Measurements from ENCODE around the gene ARID1A. TPM values are rescaled to one million over a fixed set of nuclear protein-coding genes. Genes with fewer than 3 reads are reported as not detected.

ARID1A gene
- polyA plus RNA-seq, 3 donors: 6.6 to 84.4 (median 9.5) TPM

DNA sequence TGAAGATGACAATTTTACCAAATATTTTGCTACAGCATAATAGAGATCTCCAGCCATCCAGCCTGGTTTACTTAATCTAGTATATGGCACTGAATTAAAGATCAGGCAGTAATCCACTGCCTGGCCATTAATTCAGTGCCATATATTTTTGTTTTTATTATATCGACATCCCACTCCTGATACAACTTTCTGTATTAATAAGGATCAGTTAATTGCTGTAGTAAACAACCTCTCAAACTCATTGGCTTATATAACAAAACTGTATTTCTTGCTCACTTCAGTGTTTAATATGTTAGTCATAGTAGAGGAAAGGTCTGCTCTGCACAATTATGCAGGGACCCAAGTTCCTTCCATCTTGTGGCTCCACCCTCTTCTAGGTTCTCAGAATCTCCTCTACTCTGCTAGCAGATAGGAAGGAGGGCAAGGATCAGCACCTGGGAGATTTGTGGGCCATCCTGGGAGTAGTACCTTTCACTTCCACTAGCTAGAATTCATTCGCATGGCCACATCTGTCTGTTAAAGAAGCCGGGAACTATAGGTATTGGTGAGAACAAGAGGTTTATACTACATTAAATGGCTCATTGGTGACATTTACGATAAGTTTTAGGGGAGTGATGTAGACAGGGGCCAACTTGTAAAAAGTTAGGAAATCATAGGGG is 127.1 kb downstream of the ARID1A start:
- Histone ChIP-seq H4K20me1 (ENCODE audit: insufficient read depth, low read length) (peaks cover 7% of the 10 kb centered on the region), H3K9me3 (replicated peaks in 1 of 2; ENCODE audit: control insufficient read depth in 1 of 2, insufficient read depth in 1 of 2, low read length in 2 of 2) (no peaks in the 10 kb centered on the region), H3K9ac (ENCODE audit: insufficient read depth, low read length, poor library complexity, severe bottlenecking) (no peak overlapping the region), H3K4me2 (replicated peaks; ENCODE audit: extremely low read depth, low read length, poor library complexity, severe bottlenecking) (no peak overlapping the region), H3K4me1 (ENCODE audit: control insufficient read depth in 1 of 2, insufficient read depth in 2 of 2, low read length in 2 of 2) (peaks cover 31 to 46% of the 10 kb centered on the region in 2 donors), H3K27me3 (ENCODE audit: control insufficient read depth in 2 of 2, insufficient read depth in 2 of 2, low read length in 2 of 2) (no peaks in the 10 kb centered on the region), H3K36me3 (replicated peaks in 1 of 2; ENCODE audit: control insufficient read depth in 1 of 2, insufficient read depth in 2 of 2, low read length in 2 of 2) (no peaks in the 10 kb centered on the region), H3K4me3 (replicated peaks in 1 of 3; ENCODE audit: low read depth in 2 of 3, low read length in 3 of 3) (no peak overlapping the region), H3K27ac (ENCODE audit: low read depth in 1 of 2, low read length in 2 of 2) (no peak overlapping the region), H3K79me2 (ENCODE audit: insufficient read depth, low read length) (peaks cover 14% of the 10 kb centered on the region), H2AFZ (ENCODE audit: insufficient read depth, low read depth, low read length, poor library complexity, severe bottlenecking) (no peak overlapping the region)
- WGBS (ENCODE audit: insufficient coverage): 100% methylated on average over 1 of the region's 4 CpGs
- H3K27ac Mint-ChIP-seq: no peak overlapping the region
- intact Hi-C loops (cut with micrococcal nuclease): no loop called here
- TF ChIP-seq, protein P1, sequence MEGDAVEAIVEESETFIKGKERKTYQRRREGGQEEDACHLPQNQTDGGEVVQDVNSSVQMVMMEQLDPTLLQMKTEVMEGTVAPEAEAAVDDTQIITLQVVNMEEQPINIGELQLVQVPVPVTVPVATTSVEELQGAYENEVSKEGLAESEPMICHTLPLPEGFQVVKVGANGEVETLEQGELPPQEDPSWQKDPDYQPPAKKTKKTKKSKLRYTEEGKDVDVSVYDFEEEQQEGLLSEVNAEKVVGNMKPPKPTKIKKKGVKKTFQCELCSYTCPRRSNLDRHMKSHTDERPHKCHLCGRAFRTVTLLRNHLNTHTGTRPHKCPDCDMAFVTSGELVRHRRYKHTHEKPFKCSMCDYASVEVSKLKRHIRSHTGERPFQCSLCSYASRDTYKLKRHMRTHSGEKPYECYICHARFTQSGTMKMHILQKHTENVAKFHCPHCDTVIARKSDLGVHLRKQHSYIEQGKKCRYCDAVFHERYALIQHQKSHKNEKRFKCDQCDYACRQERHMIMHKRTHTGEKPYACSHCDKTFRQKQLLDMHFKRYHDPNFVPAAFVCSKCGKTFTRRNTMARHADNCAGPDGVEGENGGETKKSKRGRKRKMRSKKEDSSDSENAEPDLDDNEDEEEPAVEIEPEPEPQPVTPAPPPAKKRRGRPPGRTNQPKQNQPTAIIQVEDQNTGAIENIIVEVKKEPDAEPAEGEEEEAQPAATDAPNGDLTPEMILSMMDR (IDR thresholded peaks at IDR 0.05): no peak
- peaks cover 0 to 2% (median 0%) of the 10 kb centered on the region in 7 donors for H3K9me3 Mint-ChIP-seq
- peaks cover 42% of the 10 kb centered on the region for H3K4me1 Mint-ChIP-seq
- H3K36me3 Mint-ChIP-seq: no peaks in the 10 kb centered on the region
- H3K4me3 Mint-ChIP-seq: no peak overlapping the region
- no peak for DNase-seq
- peaks cover 2 to 7% (median 5%) of the 10 kb centered on the region in 3 donors for H3K27me3 Mint-ChIP-seq (ENCODE audit: low read depth in 3 of 3)

DNA sequence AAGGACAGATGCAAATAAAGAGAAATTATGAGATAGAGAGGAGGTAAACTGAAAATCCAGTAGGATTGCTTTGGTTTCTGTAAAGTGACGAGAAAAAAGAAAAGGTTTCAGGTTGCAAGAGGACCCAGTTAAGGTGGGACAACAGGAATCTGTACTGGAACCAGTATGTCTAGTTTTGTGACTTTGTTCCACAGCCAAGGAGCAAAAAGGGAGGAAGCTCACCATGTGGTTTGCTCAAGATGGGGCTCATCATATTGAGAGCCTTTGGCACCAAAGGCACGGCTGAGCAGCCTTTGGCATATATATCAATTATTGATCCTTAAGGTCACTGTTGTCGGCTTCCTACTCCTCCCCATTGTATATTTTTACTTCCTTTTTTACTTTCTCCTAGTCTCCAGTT is 128.9 kb downstream of the ARID1A start:
- no peak overlapping the region for H3K4me2 ChIP-seq (replicated peaks; ENCODE audit: extremely low read depth, low read length, poor library complexity, severe bottlenecking)
- no peak overlapping the region for H2AFZ ChIP-seq (ENCODE audit: insufficient read depth, low read depth, low read length, poor library complexity, severe bottlenecking)
- Mint-ChIP-seq H3K4me1 (peaks cover 61% of the 10 kb centered on the region), H3K9me3 (peaks cover 0 to 2% (median 0%) of the 10 kb centered on the region in 7 donors), H3K4me3 (no peak overlapping the region), H3K27me3 (ENCODE audit: low read depth in 3 of 3) (peaks cover under 1 to 5% (median 3%) of the 10 kb centered on the region in 3 donors), H3K27ac (no peak overlapping the region), H3K36me3 (peaks cover 3 to 8% of the 10 kb centered on the region in 2 donors)
- H3K36me3 ChIP-seq (replicated peaks in 1 of 2; ENCODE audit: control insufficient read depth in 1 of 2, insufficient read depth in 2 of 2, low read length in 2 of 2): no peaks in the 10 kb centered on the region
- DNase-seq: no peak
- 93% methylated on average over 3 of the region's 3 CpGs for WGBS (ENCODE audit: insufficient coverage)
- H3K9ac ChIP-seq (ENCODE audit: insufficient read depth, low read length, poor library complexity, severe bottlenecking): no peak overlapping the region
- H3K4me1 ChIP-seq (ENCODE audit: control insufficient read depth in 1 of 2, insufficient read depth in 2 of 2, low read length in 2 of 2): peaks cover 49 to 64% of the 10 kb centered on the region in 2 donors
- intact Hi-C loops (cut with micrococcal nuclease): loop anchor here in 1 of 2 donors (5.0 kb wide), 1 partner anchor 38 kb away; the partner anchor contains the start of gene SFN
- H3K9me3 ChIP-seq (replicated peaks in 1 of 2; ENCODE audit: control insufficient read depth in 1 of 2, insufficient read depth in 1 of 2, low read length in 2 of 2): no peaks in the 10 kb centered on the region
- H3K79me2 ChIP-seq (ENCODE audit: insufficient read depth, low read length): peaks cover 20% of the 10 kb centered on the region
- H3K4me3 ChIP-seq (replicated peaks in 1 of 3; ENCODE audit: low read depth in 2 of 3, low read length in 3 of 3): no peak overlapping the region
- no peaks in the 10 kb centered on the region for H3K27me3 ChIP-seq (ENCODE audit: control insufficient read depth in 2 of 2, insufficient read depth in 2 of 2, low read length in 2 of 2)
- peaks cover 23% of the 10 kb centered on the region for H4K20me1 ChIP-seq (ENCODE audit: insufficient read depth, low read length)
- no peak overlapping the region for H3K27ac ChIP-seq (ENCODE audit: low read depth in 1 of 2, low read length in 2 of 2)
- TF ChIP-seq, protein P1 (IDR thresholded peaks at IDR 0.05): no peak
